HUES6 (cell line): ENCODE measurements around the gene NCK2.

ENCODE experiments used
- H3K27ac ChIP-seq: 2 replicates; pipeline ENCODE4 v1.7.0; 2013; ENCODE audit warnings: low read depth, mild to moderate bottlenecking, low read length, inconsistent platforms
- H3K27me3 ChIP-seq: 2 replicates; pipeline ENCODE4 v1.6.1; 2013; ENCODE audit warnings: low read length; ENCODE audit not compliant: control insufficient read depth, insufficient read depth
- H3K36me3 ChIP-seq: 2 replicates; pipeline ENCODE4 v1.6.1; 2013; ENCODE audit warnings: low read length; ENCODE audit not compliant: control insufficient read depth, insufficient read depth
- H3K4me1 ChIP-seq: 2 replicates; pipeline ENCODE4 v1.6.1; 2013; ENCODE audit warnings: low read length; ENCODE audit not compliant: control insufficient read depth, insufficient read depth
- H3K4me3 ChIP-seq: 2 replicates; pipeline ENCODE4 v1.5.1; 2013; ENCODE audit warnings: low read depth, low read length
- H3K9ac ChIP-seq: one replicate; pipeline ENCODE4 v1.6.1; 2013; ENCODE audit warnings: mild to moderate bottlenecking, low read length
- H3K9me3 ChIP-seq: 2 replicates; pipeline ENCODE4 v1.6.1; 2013; ENCODE audit warnings: low read depth, low read length; ENCODE audit not compliant: control insufficient read depth, insufficient read depth

NCK2 gene

GRCh38 chr2:105857076-105857740 lies 112.5 kb downstream of the NCK2 start:
- H3K36me3 ChIP-seq: peaks cover 11% of the 10 kb centered on the region
- H3K9ac ChIP-seq: no peak overlapping the region
- no peaks in the 10 kb centered on the region for H3K9me3 ChIP-seq
- no peaks in the 10 kb centered on the region for H3K27me3 ChIP-seq
- no peak overlapping the region for H3K27ac ChIP-seq
- H3K4me3 ChIP-seq: no peak overlapping the region
- peaks cover 17% of the 10 kb centered on the region for H3K4me1 ChIP-seq

- no peak overlapping the region for H3K4me3 ChIP-seq
- no peak overlapping the region for H3K27ac ChIP-seq
- no peak overlapping the region for H3K9ac ChIP-seq
- H3K36me3 ChIP-seq: peaks cover 11% of the 10 kb centered on the region
- H3K4me1 ChIP-seq: peaks cover 17% of the 10 kb centered on the region
- no peaks in the 10 kb centered on the region for H3K9me3 ChIP-seq
- no peaks in the 10 kb centered on the region for H3K27me3 ChIP-seq
Measured at GRCh38 chr2:105858868-105859693, 114.4 kb downstream of the NCK2 start.

GRCh38 chr2:105859694-105859951 lies 114.9 kb downstream of the NCK2 start:
- H3K36me3 ChIP-seq: peaks cover 11% of the 10 kb centered on the region
- no peak overlapping the region for H3K27ac ChIP-seq
- no peak overlapping the region for H3K9ac ChIP-seq
- H3K9me3 ChIP-seq: no peaks in the 10 kb centered on the region
- H3K4me3 ChIP-seq: no peak overlapping the region
- peaks cover 21% of the 10 kb centered on the region for H3K4me1 ChIP-seq
- H3K27me3 ChIP-seq: no peaks in the 10 kb centered on the region

GRCh38 chr2:105860567-105860966 lies 115.9 kb downstream of the NCK2 start:
- Histone ChIP-seq H3K36me3 (peaks cover 4% of the 10 kb centered on the region; the same call in 1 of the 2 replicates), H3K27ac (no peak overlapping the region), H3K9me3 (no peaks in the 10 kb centered on the region), H3K4me1 (peaks cover 30% of the 10 kb centered on the region), H3K9ac (no peak overlapping the region), H3K4me3 (no peak overlapping the region), H3K27me3 (no peaks in the 10 kb centered on the region)

GRCh38 chr2:105861200-105861599 lies 116.5 kb downstream of the NCK2 start:
- Histone ChIP-seq H3K9ac (no peak overlapping the region), H3K9me3 (no peaks in the 10 kb centered on the region)

GRCh38 chr2:105862843-105863242 lies 118.1 kb downstream of the NCK2 start:
- Histone ChIP-seq H3K36me3 (0 out of 2 replicates have a peak, but pooled peaks cover 3% of the 10 kb centered on the region), H3K27ac (no peak overlapping the region), H3K27me3 (no peaks in the 10 kb centered on the region), H3K9ac (no peak overlapping the region), H3K4me1 (peaks cover 20% of the 10 kb centered on the region), H3K9me3 (no peaks in the 10 kb centered on the region), H3K4me3 (no peak overlapping the region)

More at GRCh38 chr2:105861200-105861599, 116.5 kb downstream of the NCK2 start:
- Histone ChIP-seq H3K36me3 (0 out of 2 replicates have a peak, but pooled peaks cover 3% of the 10 kb centered on the region), H3K4me1 (peaks cover 30% of the 10 kb centered on the region), H3K27ac (no peak overlapping the region), H3K4me3 (no peak overlapping the region), H3K27me3 (no peaks in the 10 kb centered on the region)

GRCh38 chr2:105864262-105864661 lies 119.5 kb downstream of the NCK2 start:
- Histone ChIP-seq H3K36me3 (0 out of 2 replicates have a peak, but pooled peaks cover 3% of the 10 kb centered on the region), H3K27me3 (no peaks in the 10 kb centered on the region), H3K4me3 (no peak overlapping the region), H3K4me1 (peaks cover 18% of the 10 kb centered on the region; the same call in 1 of the 2 replicates), H3K9me3 (no peaks in the 10 kb centered on the region), H3K27ac (no peak overlapping the region), H3K9ac (no peak overlapping the region)

GRCh38 chr2:105865222-105865913 lies 120.7 kb downstream of the NCK2 start:
- Histone ChIP-seq H3K9ac (no peak overlapping the region), H3K27ac (no peak overlapping the region), H3K4me3 (no peak overlapping the region), H3K4me1 (peaks cover 21% of the 10 kb centered on the region; the same call in 1 of the 2 replicates), H3K27me3 (no peaks in the 10 kb centered on the region), H3K9me3 (no peaks in the 10 kb centered on the region), H3K36me3 (0 out of 2 replicates have a peak, but pooled peaks cover 1% of the 10 kb centered on the region)

GRCh38 chr2:105866216-105867185 lies 121.8 kb downstream of the NCK2 start:
- no peak overlapping the region for H3K4me3 ChIP-seq
- H3K36me3 ChIP-seq: no peaks in the 10 kb centered on the region
- peaks cover 21% of the 10 kb centered on the region; the same call in 1 of the 2 replicates for H3K4me1 ChIP-seq
- H3K9me3 ChIP-seq: no peaks in the 10 kb centered on the region
- H3K9ac ChIP-seq: no peak overlapping the region
- no peak overlapping the region for H3K27ac ChIP-seq
- H3K27me3 ChIP-seq: no peaks in the 10 kb centered on the region

GRCh38 chr2:105867587-105867986 lies 122.9 kb downstream of the NCK2 start:
- Histone ChIP-seq H3K36me3 (no peaks in the 10 kb centered on the region), H3K27ac (no peak overlapping the region), H3K9me3 (no peaks in the 10 kb centered on the region)

More at GRCh38 chr2:105867587-105867986, 122.9 kb downstream of the NCK2 start:
- H3K27me3 ChIP-seq: no peaks in the 10 kb centered on the region
- H3K4me1 ChIP-seq: peaks cover 21% of the 10 kb centered on the region; the same call in 1 of the 2 replicates
- no peak overlapping the region for H3K9ac ChIP-seq
- no peak overlapping the region for H3K4me3 ChIP-seq
